Gastroesophageal sphincter (tissue), 4 donors: Measurements from ENCODE around the gene STK33. TPM values are rescaled to one million over a fixed set of nuclear protein-coding genes. Genes with fewer than 3 reads are reported as not detected.

Experiments
- ATAC-seq: fragments of 150-250 bp; one replicate; pipeline ENCODE4 v1.9.1; 2016; ENCODE audit warnings: mild to moderate bottlenecking, moderate library complexity
- H3K27ac ChIP-seq, 4 donors: fragments of 200-600 bp; sonication (generic) in 3 of 4; 1 replicate in 3 of 4; 2 replicates in 1 of 4; pipeline ENCODE4 v1.5.1; 2016 to 2019
- H3K27me3 ChIP-seq: fragments of 200-600 bp; sonication (generic); one replicate; pipeline ENCODE4 v1.5.1; 2019
- H3K36me3 ChIP-seq, 2 donors: fragments of 200-600 bp; sonication (generic); one replicate each; pipeline ENCODE4 v1.5.1; 2019; ENCODE audit warnings: control low read depth in 1 of 2
- H3K4me1 ChIP-seq, 3 donors: fragments of 200-600 bp; sonication (generic); 1 replicate in 2 of 3; 2 replicates in 1 of 3; pipeline ENCODE4 v1.5.1; 2016 to 2019; ENCODE audit warnings: control low read depth in 2 of 3
- H3K4me3 ChIP-seq, 2 donors: fragments of 200-600 bp; sonication (generic); one replicate each; pipeline ENCODE4 v1.5.1; 2019; ENCODE audit warnings: mild to moderate bottlenecking in 1 of 2, moderate library complexity in 1 of 2
- H3K9me3 ChIP-seq, 3 donors: fragments of 200-600 bp; sonication (generic); one replicate each; pipeline ENCODE4 v1.5.1; 2017 to 2019; ENCODE audit warnings: control low read depth in 2 of 3
- EP300 ChIP-seq: sonication (generic); formaldehyde crosslinking; IDR thresholded peaks from one replicate; pipeline ENCODE4 v1.6.1; 2017; ENCODE audit warnings: antibody characterized with exemption, mild to moderate bottlenecking
- POLR2A ChIP-seq, 2 donors: fragments of 450-650 bp; IDR thresholded peaks; one replicate each; pipeline ENCODE4 v1.6.1; 2017; ENCODE audit warnings: antibody characterized with exemption in 2 of 2, mild to moderate bottlenecking in 2 of 2, moderate library complexity in 1 of 2
- POLR2AphosphoS5 ChIP-seq: sonication (generic); formaldehyde crosslinking; IDR thresholded peaks from one replicate; pipeline ENCODE4 v1.6.1; 2017; ENCODE audit warnings: antibody characterized with exemption
- WGBS, 2 donors: methylation state at CpG; one replicate each; pipeline ENCODE4 v1.1.5; 2018; ENCODE audit warnings: low coverage in 1 of 2; 5-methylcytosine and 5-hydroxymethylcytosine counted together
- total RNA-seq, 4 donors: library from RNA; depleted of rRNA; stranded (reverse); fragments of >200 nt; gene quantifications; one replicate each; pipeline ENCODE4 v1.1.0, GENCODE V29; 2016
- TF ChIP-seq, protein P1 (sequence below), 4 experiments: fragments of 200-600 bp in 2 of 4; fragments of 450-650 bp in 2 of 4; sonication (generic) in 1 of 4; IDR thresholded peaks; one replicate each; pipeline ENCODE4 v1.5.1; 2017 to 2019; ENCODE audit warnings: antibody characterized with exemption in 4 of 4, mild to moderate bottlenecking in 2 of 4, moderate library complexity in 2 of 4

The STK33 gene
- total RNA-seq, 4 donors from 2014 or later = 15.7 to 25.6 (median 21.4) TPM

DNA sequence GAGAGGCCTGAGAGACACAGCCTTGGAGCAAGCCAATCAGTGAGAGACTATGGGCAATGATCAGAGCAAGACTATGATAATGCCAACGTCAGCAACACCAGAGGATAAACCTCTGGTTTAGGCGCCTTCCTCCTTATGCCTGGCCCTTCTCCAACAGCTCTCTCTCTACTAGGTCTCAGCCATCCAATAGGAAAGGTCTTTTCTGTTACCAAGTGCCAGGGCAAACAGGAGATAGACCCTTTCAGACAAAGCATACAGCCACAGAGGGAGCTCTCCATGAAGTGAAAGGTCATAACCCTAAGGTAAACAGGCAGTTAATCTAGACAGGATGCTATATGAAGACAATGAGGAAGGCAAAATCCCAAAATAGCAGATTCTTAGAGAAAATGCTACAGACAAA is 9.5 kb downstream of the STK33 start:
- Histone ChIP-seq H3K4me3 (no peak overlapping the region), H3K9me3 (peaks cover 0 to 7% (median 0%) of the 10 kb centered on the region in 3 donors), H3K36me3 (no peaks in the 10 kb centered on the region), H3K27me3 (no peaks in the 10 kb centered on the region), H3K27ac (no peak overlapping the region), H3K4me1 (no peaks in the 10 kb centered on the region)
- ATAC-seq = no peak
- whole genome bisulfite sequencing, 2 donors = 20 to 67% methylated on average over 1 of the region's 2 CpGs
- no peak for TF ChIP-seq EP300
- no peak for TF ChIP-seq POLR2A (IDR thresholded peaks at IDR 0.05)
- TF ChIP-seq POLR2AphosphoS5 = no peak

DNA sequence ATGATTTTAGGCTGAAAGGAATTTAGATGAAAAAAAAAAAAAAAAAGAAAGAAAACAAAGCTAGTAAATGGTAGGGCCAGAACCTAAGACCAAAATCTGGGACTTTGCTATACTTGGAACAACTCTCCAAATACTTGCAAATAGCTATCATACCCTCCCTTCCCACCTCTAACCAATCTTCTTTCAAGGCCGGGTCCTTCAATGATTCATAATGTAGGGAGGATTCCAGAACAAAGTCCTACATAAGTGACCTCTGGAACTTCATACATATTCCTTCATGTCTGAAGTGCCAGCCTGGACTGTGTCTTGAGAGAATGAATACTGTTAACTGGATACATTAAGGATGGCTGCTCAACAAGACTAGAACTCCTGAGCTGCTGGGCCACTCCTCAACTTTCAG is 9.9 kb downstream of the STK33 start:
- Histone ChIP-seq H3K27ac (no peak overlapping the region), H3K4me3 (no peak overlapping the region), H3K4me1 (no peaks in the 10 kb centered on the region), H3K27me3 (no peaks in the 10 kb centered on the region), H3K36me3 (no peaks in the 10 kb centered on the region), H3K9me3 (peaks cover 0 to 7% (median 0%) of the 10 kb centered on the region in 3 donors)
- no peak for ATAC-seq
- WGBS, 2 donors = 43 to 56% methylated on average over 1 of the region's 1 CpG
- TF ChIP-seq POLR2AphosphoS5 (no peak), EP300 (no peak), POLR2A (IDR thresholded peaks at IDR 0.05) (no peak)
- TF ChIP-seq, protein P1, sequence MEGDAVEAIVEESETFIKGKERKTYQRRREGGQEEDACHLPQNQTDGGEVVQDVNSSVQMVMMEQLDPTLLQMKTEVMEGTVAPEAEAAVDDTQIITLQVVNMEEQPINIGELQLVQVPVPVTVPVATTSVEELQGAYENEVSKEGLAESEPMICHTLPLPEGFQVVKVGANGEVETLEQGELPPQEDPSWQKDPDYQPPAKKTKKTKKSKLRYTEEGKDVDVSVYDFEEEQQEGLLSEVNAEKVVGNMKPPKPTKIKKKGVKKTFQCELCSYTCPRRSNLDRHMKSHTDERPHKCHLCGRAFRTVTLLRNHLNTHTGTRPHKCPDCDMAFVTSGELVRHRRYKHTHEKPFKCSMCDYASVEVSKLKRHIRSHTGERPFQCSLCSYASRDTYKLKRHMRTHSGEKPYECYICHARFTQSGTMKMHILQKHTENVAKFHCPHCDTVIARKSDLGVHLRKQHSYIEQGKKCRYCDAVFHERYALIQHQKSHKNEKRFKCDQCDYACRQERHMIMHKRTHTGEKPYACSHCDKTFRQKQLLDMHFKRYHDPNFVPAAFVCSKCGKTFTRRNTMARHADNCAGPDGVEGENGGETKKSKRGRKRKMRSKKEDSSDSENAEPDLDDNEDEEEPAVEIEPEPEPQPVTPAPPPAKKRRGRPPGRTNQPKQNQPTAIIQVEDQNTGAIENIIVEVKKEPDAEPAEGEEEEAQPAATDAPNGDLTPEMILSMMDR (IDR thresholded peaks at IDR 0.05) = no peak

DNA sequence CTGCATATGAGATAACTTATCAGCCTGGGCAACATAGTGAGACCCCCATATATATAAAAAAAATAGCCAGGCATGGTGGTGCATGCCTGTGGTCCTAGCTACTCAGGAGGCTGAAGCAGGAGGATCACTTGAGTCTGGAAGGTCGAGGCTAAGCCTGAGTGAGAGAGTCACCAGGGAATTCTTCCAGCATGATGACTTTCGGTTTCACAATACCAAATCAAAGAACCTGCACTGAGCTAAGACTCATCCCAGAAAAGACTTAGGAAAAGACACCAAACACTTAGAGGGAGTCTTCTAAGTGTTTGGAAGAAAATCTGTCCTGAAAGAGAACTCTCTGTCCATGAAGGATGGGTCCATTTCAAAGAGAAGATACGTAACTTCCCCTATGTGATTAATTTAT is 12.7 kb downstream of the STK33 start:
- ATAC-seq = no peak
- Histone ChIP-seq H3K4me1 (no peaks in the 10 kb centered on the region), H3K9me3 (peaks cover 0 to 6% (median 0%) of the 10 kb centered on the region in 3 donors), H3K27me3 (no peaks in the 10 kb centered on the region), H3K4me3 (no peak overlapping the region), H3K36me3 (no peaks in the 10 kb centered on the region), H3K27ac (no peak overlapping the region)
- 77 to 86% methylated on average over 3 of the region's 3 CpGs for WGBS, 2 donors
- TF ChIP-seq, protein P1 (IDR thresholded peaks at IDR 0.05) = no peak
- TF ChIP-seq POLR2A (IDR thresholded peaks at IDR 0.05) (no peak), EP300 (no peak), POLR2AphosphoS5 (no peak)

DNA sequence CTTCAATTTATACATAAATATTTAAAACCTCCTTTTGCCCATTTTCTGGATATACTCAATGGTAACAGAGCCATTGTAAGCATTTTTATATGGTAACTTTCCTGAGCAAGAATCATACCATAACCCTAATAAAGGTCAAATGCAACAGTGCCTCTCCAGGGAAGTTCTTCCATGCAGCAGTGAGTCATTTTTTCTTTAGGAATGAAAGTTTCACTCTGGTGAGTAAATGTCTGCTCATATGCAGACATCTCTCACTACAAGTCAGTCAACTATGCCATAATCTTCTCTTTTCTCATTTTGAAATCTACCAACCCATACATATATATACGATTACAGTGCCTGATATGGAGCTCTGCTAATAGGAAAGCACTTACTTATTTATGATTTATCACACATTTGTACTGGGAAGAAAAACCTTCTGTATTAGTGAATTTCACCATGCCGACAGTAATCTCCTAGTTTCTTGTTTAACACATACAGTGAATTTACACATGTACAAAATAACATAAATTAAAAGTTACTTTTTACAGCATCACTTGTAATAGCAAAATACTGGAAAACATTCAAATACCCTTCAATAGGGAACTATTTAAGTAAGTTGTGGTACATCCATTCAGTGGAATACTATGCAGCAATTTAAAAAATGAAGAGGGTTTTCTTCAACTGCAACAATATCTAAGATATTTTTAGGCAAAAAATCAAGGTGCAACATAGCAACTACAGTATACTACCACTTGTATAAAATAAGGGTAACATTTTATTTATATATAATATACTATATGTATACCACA is 16.0 kb downstream of the STK33 start:
- Histone ChIP-seq H3K4me1 (no peaks in the 10 kb centered on the region), H3K27me3 (no peaks in the 10 kb centered on the region), H3K27ac (no peak overlapping the region), H3K4me3 (no peak overlapping the region), H3K36me3 (no peaks in the 10 kb centered on the region), H3K9me3 (peaks cover 0 to 6% (median 0%) of the 10 kb centered on the region in 3 donors)
- WGBS, 2 donors = 96 to 100% methylated on average over 2 of the region's 2 CpGs
- ATAC-seq = no peak
- TF ChIP-seq POLR2A (IDR thresholded peaks at IDR 0.05) (no peak), POLR2AphosphoS5 (no peak), EP300 (no peak)
- TF ChIP-seq, protein P1 (IDR thresholded peaks at IDR 0.05) = no peak

DNA sequence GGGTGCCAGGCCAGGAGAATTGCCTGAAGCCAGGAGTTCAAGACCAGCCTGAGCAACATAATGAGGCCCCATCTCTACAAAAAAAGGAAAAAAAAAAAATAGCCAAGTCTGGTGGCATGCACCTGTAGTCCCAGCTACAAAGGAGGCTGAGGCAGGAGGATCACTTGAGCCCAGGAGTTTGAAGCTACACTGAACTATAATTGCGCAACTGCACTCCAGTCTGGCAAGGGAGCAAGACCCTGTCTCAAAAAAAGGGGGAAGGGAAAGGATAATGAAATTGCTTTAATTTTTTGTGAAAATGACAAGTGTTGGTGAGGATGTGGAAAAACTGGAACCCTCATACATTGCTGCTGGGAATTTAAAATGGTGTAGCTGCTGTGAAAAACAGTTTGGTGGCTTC is 19.2 kb downstream of the STK33 start:
- H3K27ac ChIP-seq = no peak overlapping the region
- TF ChIP-seq POLR2AphosphoS5 (no peak), EP300 (no peak), POLR2A (IDR thresholded peaks at IDR 0.05) (no peak)
- TF ChIP-seq, protein P1 (IDR thresholded peaks at IDR 0.05) = no peak
- ATAC-seq = no peak

More for the DNA sequence above, 19.2 kb downstream of the STK33 start:
- H3K27me3 ChIP-seq = no peaks in the 10 kb centered on the region
- 100% methylated on average over 1 of the region's 1 CpG for WGBS, 2 donors
- no peaks in the 10 kb centered on the region for H3K36me3 ChIP-seq
- H3K4me3 ChIP-seq = no peak overlapping the region
- no peaks in the 10 kb centered on the region for H3K4me1 ChIP-seq
- H3K9me3 ChIP-seq = peaks cover 0 to 6% (median 0%) of the 10 kb centered on the region in 3 donors
